Chondrocyte (in vitro differentiated cells): ENCODE measurements around the gene CXCR3. TPM values are rescaled to one million over a fixed set of nuclear protein-coding genes. Genes with fewer than 3 reads are reported as not detected.

ENCODE experiments used
- DNase-seq: peaks from one replicate; pipeline ENCODE4 v3.0.0; 2021; ENCODE audit warnings: mixed read lengths, low spot score
- H3K27ac Mint-ChIP-seq: one replicate; pipeline ENCODE4 v1.8.0; 2021; ENCODE audit warnings: mild to moderate bottlenecking, moderate library complexity, mixed read lengths; ENCODE audit not compliant: unreplicated experiment
- H3K27me3 Mint-ChIP-seq: 2 replicates; pipeline ENCODE4 v1.8.0; 2021; ENCODE audit warnings: low read depth, mixed read lengths
- H3K36me3 Mint-ChIP-seq: 2 replicates; pipeline ENCODE4 v1.8.0; 2021; ENCODE audit warnings: low read depth, mixed read lengths
- H3K4me1 Mint-ChIP-seq: 2 replicates; pipeline ENCODE4 v1.8.0; 2021; ENCODE audit warnings: low read depth, mild to moderate bottlenecking, mixed read lengths
- H3K4me3 Mint-ChIP-seq: one replicate; pipeline ENCODE4 v1.8.0; 2021; ENCODE audit warnings: mild to moderate bottlenecking, moderate library complexity, mixed read lengths; ENCODE audit not compliant: unreplicated experiment
- H3K9me3 Mint-ChIP-seq: 2 replicates; pipeline ENCODE4 v1.8.0; 2021; ENCODE audit warnings: low read depth, mixed read lengths
- long read RNA-seq: library from polyadenylated mRNA; stranded (forward); transcript quantifications from one replicate; pipeline ENCODE4 v2.0.0, GENCODE V29; 2021
- total RNA-seq: library from RNA; stranded (reverse); gene quantifications from 3 replicates; pipeline ENCODE4 v1.2.1, GENCODE V29; 2021
- TF ChIP-seq, protein P1 (sequence below): fragments of 200-600 bp; sonication (generic); IDR thresholded peaks from 2 replicates; pipeline ENCODE4 v1.5.0; 2021; ENCODE audit warnings: antibody characterized with exemption, mild to moderate bottlenecking, moderate library complexity

CXCR3 gene
- not detected in 3 replicates for total RNA-seq
- long read RNA-seq, result 0 reads

DNA sequence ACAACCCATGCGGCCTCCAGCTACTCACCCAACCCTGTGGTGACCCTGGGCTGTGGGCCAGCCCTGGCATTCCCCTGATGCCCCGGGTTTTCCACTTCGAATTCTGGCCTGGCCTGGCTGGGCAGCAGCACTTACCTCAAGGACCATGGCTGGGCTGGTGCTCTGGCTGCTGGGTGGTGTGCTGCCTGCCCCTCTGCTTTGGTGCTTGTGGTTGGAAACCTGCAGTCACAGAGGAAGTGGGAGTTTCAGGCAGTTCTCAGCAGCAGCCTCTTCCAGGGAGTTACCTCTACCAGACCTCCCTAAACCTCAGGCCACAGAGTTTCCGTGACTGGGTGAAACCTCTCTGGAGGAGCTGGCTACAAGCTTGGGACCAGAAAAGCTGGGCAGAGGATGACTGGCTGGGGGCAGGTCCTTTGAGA, at the start of gene CXCR3:
Gene CXCR3 (minus strand): TSS at position 209 of the 419 bp plus-strand sequence. CDS start 62 bp downstream, at position 147.
- H3K36me3 Mint-ChIP-seq, result peaks cover 11% of the 10 kb centered on the region
- no peaks in the 10 kb centered on the region for H3K27me3 Mint-ChIP-seq
- peaks cover 7% of the 10 kb centered on the region for H3K4me1 Mint-ChIP-seq
- TF ChIP-seq, protein P1, sequence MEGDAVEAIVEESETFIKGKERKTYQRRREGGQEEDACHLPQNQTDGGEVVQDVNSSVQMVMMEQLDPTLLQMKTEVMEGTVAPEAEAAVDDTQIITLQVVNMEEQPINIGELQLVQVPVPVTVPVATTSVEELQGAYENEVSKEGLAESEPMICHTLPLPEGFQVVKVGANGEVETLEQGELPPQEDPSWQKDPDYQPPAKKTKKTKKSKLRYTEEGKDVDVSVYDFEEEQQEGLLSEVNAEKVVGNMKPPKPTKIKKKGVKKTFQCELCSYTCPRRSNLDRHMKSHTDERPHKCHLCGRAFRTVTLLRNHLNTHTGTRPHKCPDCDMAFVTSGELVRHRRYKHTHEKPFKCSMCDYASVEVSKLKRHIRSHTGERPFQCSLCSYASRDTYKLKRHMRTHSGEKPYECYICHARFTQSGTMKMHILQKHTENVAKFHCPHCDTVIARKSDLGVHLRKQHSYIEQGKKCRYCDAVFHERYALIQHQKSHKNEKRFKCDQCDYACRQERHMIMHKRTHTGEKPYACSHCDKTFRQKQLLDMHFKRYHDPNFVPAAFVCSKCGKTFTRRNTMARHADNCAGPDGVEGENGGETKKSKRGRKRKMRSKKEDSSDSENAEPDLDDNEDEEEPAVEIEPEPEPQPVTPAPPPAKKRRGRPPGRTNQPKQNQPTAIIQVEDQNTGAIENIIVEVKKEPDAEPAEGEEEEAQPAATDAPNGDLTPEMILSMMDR, result no peak
- no peak within 1 kb of the TSS for H3K27ac Mint-ChIP-seq
- H3K9me3 Mint-ChIP-seq, result no peaks in the 10 kb centered on the region
- H3K4me3 Mint-ChIP-seq, result no peak within 1 kb of the TSS
- no peak for DNase-seq

DNA sequence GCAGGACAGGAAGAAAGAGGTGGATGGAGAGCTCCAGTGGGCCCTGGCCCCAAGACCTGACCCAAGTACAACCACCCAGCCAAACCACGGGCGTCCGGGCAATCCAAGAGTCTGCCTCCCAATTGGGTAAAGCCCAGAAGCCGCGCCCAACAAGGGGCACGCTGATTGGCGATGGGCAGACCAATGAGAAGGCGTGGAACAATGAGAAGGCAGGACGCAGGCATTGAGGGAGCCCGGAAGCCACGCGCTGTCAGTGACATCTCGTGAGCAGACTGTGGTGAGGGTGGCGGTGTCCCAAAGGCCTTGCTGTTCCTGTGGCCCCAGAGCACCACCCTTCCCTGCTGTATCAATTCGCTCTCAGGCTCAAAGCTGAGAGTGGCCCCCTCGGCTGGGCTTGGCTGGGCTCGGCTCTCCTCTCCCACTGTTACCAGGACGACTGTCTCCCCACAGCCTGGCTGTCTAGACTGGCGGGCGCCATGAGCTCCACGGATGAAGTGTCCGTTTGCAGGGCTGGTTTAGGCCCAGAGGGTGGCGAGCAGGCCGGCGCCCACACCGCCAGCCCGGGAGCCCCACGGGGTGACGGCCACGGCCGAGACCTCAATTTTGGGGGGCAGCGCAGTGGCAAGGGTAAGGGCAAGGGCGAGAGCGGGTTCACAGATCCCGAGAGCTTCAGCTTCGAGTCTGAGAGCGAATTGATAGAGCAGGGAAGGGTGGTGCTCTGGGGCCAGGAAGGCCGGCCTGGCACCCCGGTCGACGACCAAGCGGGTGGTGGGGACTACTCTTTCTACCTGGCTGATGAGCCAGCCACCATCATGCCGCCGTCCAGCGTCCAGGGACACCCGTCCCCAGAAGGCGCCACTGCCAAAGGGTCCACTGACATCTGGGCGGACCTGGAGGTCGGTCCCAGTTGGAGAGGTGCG, 49.3 kb upstream of the CXCR3 start, which contains the start of gene LOC101059915:
Gene LOC101059915 (plus strand): TSS at position 219 of the 920 bp plus-strand sequence.
- DNase-seq, result no peak
- Mint-ChIP-seq H3K4me3 (no peak within 1 kb of the TSS), H3K9me3 (no peaks in the 10 kb centered on the region), H3K27ac (no peak within 1 kb of the TSS), H3K27me3 (no peaks in the 10 kb centered on the region), H3K4me1 (no peaks in the 10 kb centered on the region), H3K36me3 (no peaks in the 10 kb centered on the region)
- TF ChIP-seq, protein P1, result no peak

DNA sequence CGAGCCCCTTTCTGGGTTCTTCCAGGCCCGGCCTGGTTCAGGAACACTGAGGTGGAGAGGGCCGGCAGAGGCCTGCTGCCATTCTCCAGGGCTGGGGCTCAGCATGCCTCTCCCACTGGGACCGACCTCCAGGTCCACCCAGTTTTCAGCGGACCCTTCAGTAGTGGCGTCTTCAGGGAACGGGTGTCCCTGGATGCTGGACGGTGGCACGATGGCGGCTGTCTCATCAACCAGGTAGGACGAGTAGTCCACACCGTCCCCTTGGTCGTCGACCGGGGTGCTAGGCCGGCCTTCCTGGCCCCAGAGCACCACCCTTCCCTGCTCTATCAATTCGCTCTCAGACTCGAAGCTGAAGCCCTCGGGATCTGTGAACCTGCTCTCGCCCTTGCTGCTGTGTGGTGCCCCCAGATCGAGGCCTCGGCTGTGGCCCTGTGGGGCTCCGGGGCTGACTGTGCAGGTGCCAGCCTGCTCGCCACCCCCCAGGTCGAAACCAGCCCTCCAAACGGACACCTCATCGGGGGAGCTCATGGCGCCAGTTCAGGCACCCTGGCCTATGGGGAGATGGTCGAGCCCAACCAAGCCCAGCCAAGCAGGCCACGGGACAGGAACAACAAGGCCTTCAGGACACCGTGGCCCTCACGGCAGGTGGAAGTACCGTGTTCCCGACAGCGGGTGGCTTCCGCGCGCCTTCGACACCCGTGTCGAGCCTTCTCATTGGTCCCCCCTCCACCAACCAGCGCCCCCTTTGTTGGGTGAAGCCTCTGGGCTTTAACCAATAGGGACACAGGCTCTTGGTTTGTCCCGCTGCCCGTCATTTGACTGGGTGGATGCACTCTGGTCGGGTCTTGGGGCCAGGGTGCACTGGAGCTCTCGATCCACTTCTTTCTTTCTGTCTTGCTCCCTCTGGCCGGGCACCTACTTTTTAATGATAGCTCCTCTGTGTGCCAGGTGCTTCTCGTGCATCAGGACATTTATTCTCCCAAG, 48.2 kb upstream of the CXCR3 start:
- no peaks in the 10 kb centered on the region for H3K4me1 Mint-ChIP-seq
- TF ChIP-seq, protein P1, result no peak
- no peaks in the 10 kb centered on the region for H3K36me3 Mint-ChIP-seq
- no peak overlapping the region for H3K4me3 Mint-ChIP-seq
- H3K27ac Mint-ChIP-seq, result no peak overlapping the region
- no peak for DNase-seq
- no peaks in the 10 kb centered on the region for H3K27me3 Mint-ChIP-seq
- no peaks in the 10 kb centered on the region for H3K9me3 Mint-ChIP-seq

DNA sequence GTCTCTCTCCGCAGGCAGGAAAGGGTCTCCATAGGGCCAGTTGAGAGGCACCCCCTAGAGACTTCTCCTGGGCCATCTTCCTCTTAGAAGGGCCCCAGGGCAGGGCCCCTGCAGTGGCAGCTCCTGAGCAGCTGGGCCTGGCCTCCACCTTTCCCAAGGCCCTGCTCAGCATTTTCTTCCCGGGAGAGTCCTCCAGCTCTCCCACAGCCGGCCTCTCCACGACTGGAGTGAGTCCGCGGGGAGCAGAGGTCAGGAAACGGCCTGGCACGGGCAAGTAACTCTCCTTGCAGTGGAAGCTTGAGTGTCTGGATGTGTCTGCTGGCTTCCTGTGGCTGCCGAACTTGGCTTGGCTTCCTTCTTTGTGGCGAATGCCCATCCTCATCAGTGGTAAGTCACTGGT, 47.4 kb upstream of the CXCR3 start:
- DNase-seq, result no peak
- TF ChIP-seq, protein P1, result no peak
- Mint-ChIP-seq H3K9me3 (no peaks in the 10 kb centered on the region), H3K27me3 (no peaks in the 10 kb centered on the region), H3K36me3 (no peaks in the 10 kb centered on the region), H3K27ac (no peak overlapping the region), H3K4me3 (no peak overlapping the region), H3K4me1 (no peaks in the 10 kb centered on the region)
